Brain microvascular endothelial cell (primary cell): Measurements from ENCODE around the gene CYREN.

ENCODE experiments used
- DNase-seq: peaks from one replicate; pipeline ENCODE4 v3.0.0-alpha.2; 2020
- H3K27ac ChIP-seq: fragments of 250-450 bp; sonication (Bioruptor Pico); 2 replicates; pipeline ENCODE4 v1.5.1; 2020; ENCODE audit warnings: mild to moderate bottlenecking, moderate library complexity
- H3K27me3 ChIP-seq: fragments of 250-450 bp; sonication (Bioruptor Pico); replicated peaks from 2 replicates; pipeline ENCODE4 v1.5.1; 2020; ENCODE audit warnings: mild to moderate bottlenecking
- H3K36me3 ChIP-seq: fragments of 250-450 bp; sonication (Bioruptor Pico); replicated peaks from 2 replicates; pipeline ENCODE4 v1.5.1; 2020; ENCODE audit warnings: mild to moderate bottlenecking
- H3K4me3 ChIP-seq: 2 replicates; pipeline ENCODE4 v1.5.1; 2011; ENCODE audit warnings: low read depth, mild to moderate bottlenecking, control low read depth, low read length, moderate library complexity
- in situ Hi-C: cut with HindIII; loops from 2 replicates; pipeline ENCODE4 v1.10.0; 2017; ENCODE audit warnings: low sequenced_read_pairs, low pct_ligation_motif_present
- TF ChIP-seq, protein P1 (sequence below): IDR thresholded peaks from 2 replicates; pipeline ENCODE4 v1.5.1; 2011; ENCODE audit warnings: low read depth, mild to moderate bottlenecking, moderate library complexity, low read length, control low read depth, inconsistent platforms; ENCODE audit errors: missing control alignments

Gene CYREN

DNA sequence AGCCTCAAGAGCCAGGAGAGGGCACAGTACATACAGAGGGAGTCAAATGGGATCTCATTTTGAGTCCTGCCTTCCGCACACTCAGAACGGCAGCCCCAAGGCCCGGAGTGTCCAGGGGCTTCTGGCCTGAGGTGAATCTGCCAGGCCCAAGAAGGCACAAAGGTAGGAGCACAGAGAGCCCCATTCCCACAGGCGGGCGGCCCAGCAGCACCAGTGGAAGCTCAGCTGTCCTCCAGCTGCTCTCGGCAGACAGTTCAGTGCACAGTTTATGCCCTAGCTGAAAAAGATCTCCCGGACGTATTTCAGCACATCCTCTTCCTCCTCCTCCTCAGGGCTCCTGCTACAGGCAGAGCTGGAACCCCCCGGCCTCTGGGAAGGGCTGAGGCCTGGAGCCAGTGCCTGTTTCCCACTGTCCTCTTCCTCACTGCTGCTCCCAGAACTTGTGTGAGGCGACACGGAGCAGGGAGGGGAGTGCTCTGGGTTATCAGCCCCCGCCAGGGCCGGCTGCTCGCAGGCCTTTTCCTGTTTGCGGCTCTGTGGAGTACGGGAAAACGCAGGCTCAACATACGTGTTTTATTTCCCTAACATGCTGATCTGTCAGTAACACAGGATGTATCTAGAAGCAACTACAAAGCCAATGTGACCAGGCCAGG is 4.0 kb downstream of the CYREN start:
- TF ChIP-seq, protein P1, sequence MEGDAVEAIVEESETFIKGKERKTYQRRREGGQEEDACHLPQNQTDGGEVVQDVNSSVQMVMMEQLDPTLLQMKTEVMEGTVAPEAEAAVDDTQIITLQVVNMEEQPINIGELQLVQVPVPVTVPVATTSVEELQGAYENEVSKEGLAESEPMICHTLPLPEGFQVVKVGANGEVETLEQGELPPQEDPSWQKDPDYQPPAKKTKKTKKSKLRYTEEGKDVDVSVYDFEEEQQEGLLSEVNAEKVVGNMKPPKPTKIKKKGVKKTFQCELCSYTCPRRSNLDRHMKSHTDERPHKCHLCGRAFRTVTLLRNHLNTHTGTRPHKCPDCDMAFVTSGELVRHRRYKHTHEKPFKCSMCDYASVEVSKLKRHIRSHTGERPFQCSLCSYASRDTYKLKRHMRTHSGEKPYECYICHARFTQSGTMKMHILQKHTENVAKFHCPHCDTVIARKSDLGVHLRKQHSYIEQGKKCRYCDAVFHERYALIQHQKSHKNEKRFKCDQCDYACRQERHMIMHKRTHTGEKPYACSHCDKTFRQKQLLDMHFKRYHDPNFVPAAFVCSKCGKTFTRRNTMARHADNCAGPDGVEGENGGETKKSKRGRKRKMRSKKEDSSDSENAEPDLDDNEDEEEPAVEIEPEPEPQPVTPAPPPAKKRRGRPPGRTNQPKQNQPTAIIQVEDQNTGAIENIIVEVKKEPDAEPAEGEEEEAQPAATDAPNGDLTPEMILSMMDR = no peak

DNA sequence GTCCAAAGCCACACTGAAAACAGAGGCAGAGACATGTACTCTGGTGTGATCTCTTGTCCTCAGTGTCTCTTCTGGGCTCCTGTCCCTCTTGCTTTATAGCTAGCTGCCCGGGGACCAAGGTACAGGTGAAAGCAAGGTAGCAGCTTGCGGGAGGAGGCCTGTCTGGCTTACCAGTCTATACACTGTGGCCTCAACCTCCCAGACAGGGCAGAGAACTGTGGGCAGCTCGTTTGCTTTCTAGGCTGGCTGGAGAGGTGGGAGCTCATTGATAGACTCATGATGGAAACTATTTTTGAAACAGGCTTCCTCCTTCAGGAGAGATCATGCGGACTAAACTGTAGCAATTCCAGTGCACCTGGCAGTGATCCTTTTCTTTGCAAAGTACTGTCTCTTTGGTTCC is 4.6 kb downstream of the CYREN start:
- in situ Hi-C loops = loop anchor here (25.0 kb wide), 1 partner anchor 179 kb away; the partner anchor contains the start of gene AGBL3
- no peak overlapping the region for H3K4me3 ChIP-seq
- H3K27me3 ChIP-seq = no peaks in the 10 kb centered on the region
- DNase-seq = no peak
- TF ChIP-seq, protein P1 = no peak
- H3K36me3 ChIP-seq = peaks cover 25% of the 10 kb centered on the region
- H3K27ac ChIP-seq = no peak overlapping the region

More for the DNA sequence above, 4.0 kb downstream of the CYREN start:
- Histone ChIP-seq H3K36me3 (peaks cover 25% of the 10 kb centered on the region), H3K27me3 (no peaks in the 10 kb centered on the region), H3K27ac (no peak overlapping the region), H3K4me3 (no peak overlapping the region)
- in situ Hi-C loops = loop anchor here (25.0 kb wide), 1 partner anchor 179 kb away; the partner anchor contains the start of gene AGBL3
- DNase-seq = no peak

DNA sequence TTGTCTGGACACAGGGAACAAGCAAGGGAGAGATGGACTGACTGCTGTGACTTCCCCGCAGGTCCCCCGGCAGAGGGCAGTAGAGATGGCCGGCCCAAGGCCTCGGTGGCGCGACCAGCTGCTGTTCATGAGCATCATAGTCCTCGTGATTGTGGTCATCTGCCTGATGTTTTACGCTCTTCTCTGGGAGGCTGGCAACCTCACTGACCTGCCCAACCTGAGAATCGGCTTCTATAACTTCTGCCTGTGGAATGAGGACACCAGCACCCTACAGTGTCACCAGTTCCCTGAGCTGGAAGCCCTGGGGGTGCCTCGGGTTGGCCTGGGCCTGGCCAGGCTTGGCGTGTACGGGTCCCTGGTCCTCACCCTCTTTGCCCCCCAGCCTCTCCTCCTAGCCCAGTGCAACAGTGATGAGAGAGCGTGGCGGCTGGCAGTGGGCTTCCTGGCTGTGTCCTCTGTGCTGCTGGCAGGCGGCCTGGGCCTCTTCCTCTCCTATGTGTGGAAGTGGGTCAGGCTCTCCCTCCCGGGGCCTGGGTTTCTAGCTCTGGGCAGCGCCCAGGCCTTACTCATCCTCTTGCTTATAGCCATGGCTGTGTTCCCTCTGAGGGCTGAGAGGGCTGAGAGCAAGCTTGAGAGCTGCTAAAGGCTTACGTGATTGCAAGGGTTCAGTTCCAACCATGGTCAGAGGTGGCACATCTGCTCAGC is 6.0 kb downstream of the CYREN start:
- no peaks in the 10 kb centered on the region for H3K27me3 ChIP-seq
- in situ Hi-C loops = loop anchor here (25.0 kb wide), 1 partner anchor 177 kb away; the partner anchor contains the start of gene AGBL3
- TF ChIP-seq, protein P1 = peak; percentile 6
- H3K36me3 ChIP-seq = peaks cover 25% of the 10 kb centered on the region
- H3K27ac ChIP-seq = no peak overlapping the region
- DNase-seq = no peak
- H3K4me3 ChIP-seq = no peak overlapping the region

DNA sequence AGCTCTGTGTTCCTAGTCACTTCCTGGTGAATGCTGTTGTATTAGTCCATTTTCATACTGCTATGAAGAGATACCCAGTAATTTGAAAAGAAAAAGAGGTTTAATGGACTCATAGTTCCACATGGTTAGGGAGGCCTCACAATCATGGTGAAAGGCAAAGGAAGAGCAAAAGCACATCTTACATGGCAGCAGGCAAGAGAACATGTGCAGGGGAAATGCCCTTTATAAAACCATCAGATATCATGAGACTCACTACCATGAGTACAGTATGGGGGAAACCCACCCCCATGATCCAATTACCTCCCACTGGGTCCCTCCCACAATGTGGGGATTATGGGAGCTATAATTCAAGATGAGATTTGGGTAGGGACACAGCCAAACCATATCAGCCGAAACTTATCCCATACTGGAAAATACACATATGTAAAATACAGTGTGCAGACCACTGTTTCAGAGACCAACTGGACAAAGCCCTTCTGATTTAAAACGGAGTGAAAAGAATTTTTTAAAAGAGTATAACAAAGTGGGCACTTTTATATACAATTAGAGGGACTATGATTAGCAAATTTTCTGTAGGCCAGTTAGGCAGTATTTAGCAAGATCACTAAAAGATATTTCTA is 8.0 kb downstream of the CYREN start:
- no peak for DNase-seq
- H3K27me3 ChIP-seq = no peaks in the 10 kb centered on the region
- no peak overlapping the region for H3K27ac ChIP-seq
- TF ChIP-seq, protein P1 = no peak
- no peak overlapping the region for H3K4me3 ChIP-seq
- peaks cover 15% of the 10 kb centered on the region for H3K36me3 ChIP-seq
- in situ Hi-C loops = loop anchor here (25.0 kb wide), 1 partner anchor 175 kb away; the partner anchor contains the start of gene AGBL3

DNA sequence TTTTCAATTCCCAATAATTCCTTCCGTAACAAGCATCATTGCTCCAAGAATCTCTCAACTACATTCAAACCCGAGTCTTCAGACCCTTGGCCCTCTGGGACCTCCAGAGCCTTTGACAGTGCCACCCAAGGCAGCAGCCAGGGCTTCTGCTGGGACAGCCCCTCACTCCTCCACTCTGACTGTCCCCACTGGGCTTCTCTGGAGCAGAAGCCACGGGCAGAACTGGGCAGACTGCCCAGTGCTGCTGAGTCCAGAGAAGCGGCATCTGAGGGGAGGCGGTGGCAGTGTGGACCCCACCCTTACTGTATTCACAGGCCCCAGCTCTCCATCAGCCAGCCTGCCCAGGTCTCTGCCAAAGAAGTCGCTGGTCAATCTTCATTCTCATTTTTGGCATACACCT is 8.8 kb downstream of the CYREN start:
- no peak for DNase-seq
- TF ChIP-seq, protein P1 = no peak
- Histone ChIP-seq H3K27me3 (no peaks in the 10 kb centered on the region), H3K4me3 (no peak overlapping the region), H3K27ac (no peak overlapping the region), H3K36me3 (peaks cover 9% of the 10 kb centered on the region)
- in situ Hi-C loops = loop anchor here (25.0 kb wide), 1 partner anchor 174 kb away; the partner anchor contains the start of gene AGBL3
